HG03520 (cell line): Measurements from ENCODE around the gene S1PR4.
"Not testable (repeated sequence)": the region's sequence is repeated elsewhere in the genome, so short reads cannot be mapped to it uniquely, and the experiment has no call there.

Experiments
- ATAC-seq: cut with Tn5 transposase; IDR thresholded peaks from one replicate; pipeline ENCODE4 v1.9.1; 2021; ENCODE audit warnings: mild to moderate bottlenecking, moderate library complexity; ENCODE audit not compliant: unreplicated experiment

S1PR4 gene

GRCh38 chr19:3176715-3177501, 1.7 kb upstream of the S1PR4 start:
- ATAC-seq: no peak

DNA sequence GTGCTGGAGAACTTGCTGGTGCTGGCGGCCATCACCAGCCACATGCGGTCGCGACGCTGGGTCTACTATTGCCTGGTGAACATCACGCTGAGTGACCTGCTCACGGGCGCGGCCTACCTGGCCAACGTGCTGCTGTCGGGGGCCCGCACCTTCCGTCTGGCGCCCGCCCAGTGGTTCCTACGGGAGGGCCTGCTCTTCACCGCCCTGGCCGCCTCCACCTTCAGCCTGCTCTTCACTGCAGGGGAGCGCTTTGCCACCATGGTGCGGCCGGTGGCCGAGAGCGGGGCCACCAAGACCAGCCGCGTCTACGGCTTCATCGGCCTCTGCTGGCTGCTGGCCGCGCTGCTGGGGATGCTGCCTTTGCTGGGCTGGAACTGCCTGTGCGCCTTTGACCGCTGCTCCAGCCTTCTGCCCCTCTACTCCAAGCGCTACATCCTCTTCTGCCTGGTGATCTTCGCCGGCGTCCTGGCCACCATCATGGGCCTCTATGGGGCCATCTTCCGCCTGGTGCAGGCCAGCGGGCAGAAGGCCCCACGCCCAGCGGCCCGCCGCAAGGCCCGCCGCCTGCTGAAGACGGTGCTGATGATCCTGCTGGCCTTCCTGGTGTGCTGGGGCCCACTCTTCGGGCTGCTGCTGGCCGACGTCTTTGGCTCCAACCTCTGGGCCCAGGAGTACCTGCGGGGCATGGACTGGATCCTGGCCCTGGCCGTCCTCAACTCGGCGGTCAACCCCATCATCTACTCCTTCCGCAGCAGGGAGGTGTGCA, 587 bp downstream of the S1PR4 start:
- no peak for ATAC-seq

GRCh38 chr19:3179739-3180293, 1.2 kb downstream of the S1PR4 start:
- ATAC-seq: no peak

GRCh38 chr19:3183721-3184641, 5.4 kb downstream of the S1PR4 start:
- no peak for ATAC-seq

DNA sequence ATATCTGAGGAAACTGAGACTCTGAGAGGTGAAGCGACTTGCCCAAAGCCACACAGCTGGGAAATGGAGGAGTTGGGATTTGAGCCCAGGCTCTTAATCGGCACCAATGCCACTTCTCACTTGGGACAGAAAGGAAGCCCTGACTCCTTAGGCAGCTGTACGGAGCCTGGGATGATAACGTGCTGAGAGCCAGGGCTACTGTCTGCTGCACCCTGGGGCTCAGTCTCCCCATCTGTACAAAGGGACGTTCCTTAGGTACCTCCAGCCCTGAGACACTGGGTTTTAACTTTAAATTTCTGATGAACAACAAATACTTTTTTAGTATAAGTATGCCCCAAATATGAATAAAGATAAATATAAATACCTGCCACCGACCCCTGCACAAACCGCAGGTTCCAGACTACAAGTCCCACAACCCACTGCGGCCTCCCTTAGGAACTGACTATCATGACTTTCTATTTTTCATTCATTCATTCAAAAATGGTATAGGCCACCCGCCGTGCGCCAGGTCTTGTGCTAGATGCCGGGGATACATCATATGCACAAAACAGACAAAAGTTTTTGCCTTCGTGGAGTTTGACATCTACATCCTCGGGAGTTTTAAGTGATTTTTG, 6.4 kb downstream of the S1PR4 start:
- no peak for ATAC-seq

- ATAC-seq: peak; percentile 65
These were observed 7.0 kb downstream of the S1PR4 start, which contains the start of gene NCLN for GRCh38 chr19:3185461-3186159. TSS of gene NCLN (plus strand) at chr19:3185930. CDS start at chr19:3186031, 101 bp downstream.

GRCh38 chr19:3186160-3186688, 7.7 kb downstream of the S1PR4 start:
- ATAC-seq: peak; percentile 18

GRCh38 chr19:3186891-3187661, 8.5 kb downstream of the S1PR4 start:
- no peak for ATAC-seq

GRCh38 chr19:3187662-3188511, 9.3 kb downstream of the S1PR4 start:
- ATAC-seq: no peak

DNA sequence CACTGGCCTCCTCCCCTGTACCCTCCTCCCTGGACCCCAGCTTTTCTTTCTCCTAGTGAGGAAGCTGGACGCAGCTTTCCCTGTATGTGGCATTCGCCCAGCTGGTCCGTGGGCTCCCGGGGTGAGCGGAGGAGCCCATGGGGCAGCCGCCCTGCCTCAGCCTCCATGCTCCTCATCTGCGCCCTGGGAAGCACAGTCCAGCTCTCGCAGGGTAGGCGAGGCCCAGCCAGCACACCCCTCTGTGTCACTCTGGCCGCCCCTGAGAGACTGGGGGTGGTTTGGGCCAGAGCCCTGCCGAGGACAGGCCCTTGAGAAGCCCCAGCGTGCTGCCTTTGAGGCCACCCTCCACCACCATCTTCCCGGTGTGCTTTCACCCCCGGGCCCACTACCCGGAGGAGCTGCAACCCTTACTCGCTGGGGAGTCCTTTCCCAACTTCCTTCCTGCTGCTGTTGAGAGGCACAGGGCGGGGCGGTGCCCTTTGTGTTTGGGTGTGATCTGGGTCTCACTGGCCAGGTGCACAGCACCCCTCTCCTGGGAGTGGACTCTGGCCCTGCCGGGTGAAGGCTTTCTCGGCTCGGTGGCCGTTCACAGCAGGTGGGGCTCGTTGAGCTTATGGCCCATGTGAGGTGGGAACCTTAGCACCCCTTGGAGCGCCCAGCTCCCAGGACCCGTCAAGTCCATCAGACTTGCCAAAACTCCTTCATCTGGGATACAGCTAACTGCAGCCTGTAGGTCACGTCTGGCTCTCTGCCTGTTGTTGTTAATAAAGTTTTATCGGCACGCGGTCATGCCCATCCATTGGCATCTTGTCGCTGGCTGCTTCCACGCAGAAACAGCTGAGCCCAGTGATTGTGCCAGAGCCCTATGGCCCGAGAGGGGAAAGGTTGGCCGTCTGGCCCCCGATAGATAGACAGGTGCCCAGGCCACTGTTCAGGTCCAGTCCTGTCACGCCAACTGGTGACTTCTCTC, 10.3 kb downstream of the S1PR4 start:
- ATAC-seq: no peak

DNA sequence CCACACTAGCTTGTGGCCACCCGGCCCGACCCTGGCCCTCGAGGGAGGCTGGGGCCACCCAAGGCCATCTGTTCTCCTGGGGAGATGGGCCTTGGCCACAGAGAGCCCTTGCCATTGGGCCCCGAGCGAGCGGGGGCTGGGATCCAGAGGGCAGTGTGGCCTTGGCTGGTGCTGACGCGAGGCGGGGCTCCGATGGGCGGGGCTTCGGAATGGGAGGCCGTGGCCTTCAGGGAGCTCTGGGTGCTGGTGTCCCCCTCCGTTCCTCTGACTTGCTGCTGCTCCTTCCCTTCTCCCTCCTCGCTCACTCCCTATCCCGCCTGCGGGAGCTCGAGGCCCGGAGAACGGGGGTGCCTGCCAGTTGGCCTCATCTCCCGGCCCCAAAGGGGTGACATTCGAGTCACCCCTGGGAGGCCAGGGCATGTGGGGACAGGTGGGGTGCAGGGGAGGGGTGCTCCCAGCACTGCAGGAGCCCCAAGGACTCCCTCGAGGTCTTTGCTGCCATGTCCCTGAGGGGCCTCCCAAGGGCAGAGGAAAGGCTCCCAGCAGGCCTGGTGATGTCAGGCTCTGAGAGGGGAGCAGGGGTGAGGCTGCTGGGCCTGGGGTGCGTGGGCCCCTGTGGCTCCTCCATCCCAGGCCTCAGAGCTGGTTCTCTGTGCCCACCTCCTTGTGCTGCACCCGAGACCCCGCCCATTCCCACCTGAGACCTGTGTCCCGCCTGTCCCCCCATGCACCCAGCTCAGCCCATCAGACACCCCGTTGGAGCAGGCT, 11.3 kb downstream of the S1PR4 start:
- no peak for ATAC-seq

- ATAC-seq: no peak
These were observed 11.9 kb downstream of the S1PR4 start for GRCh38 chr19:3190470-3190770.

DNA sequence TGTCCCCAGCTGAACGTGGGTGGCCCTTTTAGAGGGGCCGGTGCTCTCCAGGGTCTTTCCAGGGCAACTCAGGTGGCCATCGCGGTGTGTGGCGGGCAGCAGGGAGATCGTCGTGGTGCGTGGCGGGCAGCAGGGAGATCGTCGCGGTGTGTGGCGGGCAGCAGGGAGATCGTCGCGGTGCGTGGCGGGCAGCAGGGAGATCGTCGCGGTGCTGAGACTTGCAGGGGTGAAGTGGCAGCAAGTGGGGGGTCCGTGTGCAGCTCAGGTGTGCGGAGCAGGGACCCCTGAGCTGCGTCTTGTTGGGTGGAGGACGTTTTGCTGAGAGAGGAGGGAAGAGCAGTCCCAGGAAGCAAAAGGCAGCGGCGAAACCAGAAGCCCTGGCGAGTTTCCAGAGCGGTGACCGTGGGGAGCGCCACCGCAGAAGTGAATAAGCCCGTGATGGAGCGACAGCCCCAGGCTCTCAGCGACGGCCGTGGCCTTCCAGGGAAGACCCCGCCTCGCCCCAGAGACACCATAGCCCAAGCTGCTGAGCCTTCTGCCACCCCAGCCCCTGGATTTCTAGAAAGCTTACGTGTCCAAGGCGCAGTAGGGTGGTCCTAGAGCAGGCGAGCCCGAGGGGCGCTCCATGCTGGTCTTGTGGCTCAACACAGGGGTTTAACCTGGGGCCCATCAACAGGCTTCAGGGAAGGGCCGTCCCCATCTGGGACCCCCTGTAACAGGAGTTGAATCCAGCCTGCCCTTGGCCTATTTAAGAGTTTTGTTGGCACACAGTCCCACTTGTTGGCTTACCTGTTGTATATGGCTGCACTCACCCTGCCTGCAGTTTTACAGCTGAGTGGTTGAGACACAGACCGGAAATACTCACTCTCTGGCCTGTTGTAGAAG, 12.6 kb downstream of the S1PR4 start:
- ATAC-seq: no peak

DNA sequence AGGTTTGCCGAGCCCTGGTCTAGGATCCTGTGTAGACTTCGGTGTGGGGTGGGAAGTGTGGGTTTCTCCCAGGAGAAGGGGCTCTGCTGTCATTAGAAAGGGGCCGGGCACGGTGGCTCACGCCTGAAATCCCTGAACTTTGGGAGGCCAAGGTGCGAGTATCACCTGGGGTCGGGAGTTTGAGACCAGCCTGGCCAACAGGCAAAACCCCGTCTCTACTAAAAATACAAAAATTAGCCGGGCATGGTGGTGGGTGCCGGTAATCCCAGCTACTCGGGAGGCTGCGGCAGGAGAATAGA, 13.2 kb downstream of the S1PR4 start:
- not testable (repeated sequence) for ATAC-seq

- no peak for ATAC-seq
These were observed 13.7 kb downstream of the S1PR4 start for GRCh38 chr19:3192228-3192635.
